ENCODE results near the gene THSD4. TPM values are rescaled to one million over a fixed set of nuclear protein-coding genes. Genes with fewer than 3 reads are reported as not detected.

Gene THSD4
- total RNA-seq, 2 experiments from 2014 or later = not detected

DNA sequence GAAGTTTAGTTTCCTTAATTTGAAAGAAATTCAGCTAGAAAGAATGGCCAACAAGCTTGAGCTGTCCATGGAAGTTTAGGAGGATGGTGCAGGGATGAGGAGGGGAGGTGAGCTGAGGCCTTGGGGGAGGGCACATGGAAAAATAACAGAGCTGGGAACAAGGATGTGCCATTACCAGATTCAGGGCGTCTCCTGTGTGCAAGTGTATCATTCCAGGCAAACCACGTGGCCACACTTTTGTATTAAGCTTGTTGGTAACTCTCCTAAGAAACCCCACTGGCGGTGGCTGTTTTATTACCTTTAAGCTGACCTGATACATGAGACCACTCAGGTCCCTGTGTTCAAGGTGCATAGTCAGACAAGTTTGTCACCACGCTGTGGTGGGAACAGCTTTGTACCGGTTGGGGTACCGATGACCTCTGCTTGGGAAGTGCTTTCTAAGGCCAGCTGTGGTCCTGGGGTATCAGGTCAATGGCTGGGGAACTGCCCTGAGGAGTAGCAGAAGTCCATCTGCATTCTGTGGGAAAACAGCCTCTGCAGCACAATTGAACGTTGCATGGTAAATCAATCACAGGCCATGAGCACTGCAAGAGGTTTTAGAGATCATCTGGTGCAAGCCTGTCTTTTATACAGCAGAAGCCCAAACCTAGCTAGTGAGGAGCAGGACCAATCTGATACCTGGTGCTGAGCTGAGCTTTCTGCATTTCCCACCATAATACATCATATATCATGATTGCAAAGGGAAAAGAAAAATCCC lies 235.5 kb downstream of the THSD4 start:
- ChIA-PET CTCF (ENCODE audit: unreplicated experiment) (no interaction called here), POLR2A (interaction anchor here (0.6 kb wide), 1 partner anchor 791 kb away, joined by 3 read pairs; no protein-coding TSS in a partner anchor)
- Histone ChIP-seq H4K20me1 (ENCODE audit: insufficient read depth, low read length) (no peaks in the 10 kb centered on the region), H3K4me3 (ENCODE audit: low read depth, low read length, poor library complexity, severe bottlenecking) (no peak overlapping the region), H3K9me2 (ENCODE audit: insufficient read depth, low read length) (no peaks in the 10 kb centered on the region), H3K4me1 (ENCODE audit: insufficient read depth, low read length, poor library complexity, severe bottlenecking) (no peaks in the 10 kb centered on the region), H3K9me3 (ENCODE audit: low read length) (no peaks in the 10 kb centered on the region), H3K27ac (ENCODE audit: low read depth, low read length, poor library complexity, severe bottlenecking) (no peak overlapping the region), H3K36me3 (ENCODE audit: insufficient read depth, low read length) (no peaks in the 10 kb centered on the region), H3K4me2 (ENCODE audit: low read length) (no peak overlapping the region), H3K79me2 (ENCODE audit: insufficient read depth, low read depth, low read length) (no peaks in the 10 kb centered on the region), H2AFZ (ENCODE audit: low read length) (no peak overlapping the region)
- BruUV-seq (replicated peaks) = no TSS peak
- intact Hi-C loops (cut with micrococcal nuclease; ENCODE audit: unreplicated experiment) = no loop called here
- TF ChIP-seq, protein P1, sequence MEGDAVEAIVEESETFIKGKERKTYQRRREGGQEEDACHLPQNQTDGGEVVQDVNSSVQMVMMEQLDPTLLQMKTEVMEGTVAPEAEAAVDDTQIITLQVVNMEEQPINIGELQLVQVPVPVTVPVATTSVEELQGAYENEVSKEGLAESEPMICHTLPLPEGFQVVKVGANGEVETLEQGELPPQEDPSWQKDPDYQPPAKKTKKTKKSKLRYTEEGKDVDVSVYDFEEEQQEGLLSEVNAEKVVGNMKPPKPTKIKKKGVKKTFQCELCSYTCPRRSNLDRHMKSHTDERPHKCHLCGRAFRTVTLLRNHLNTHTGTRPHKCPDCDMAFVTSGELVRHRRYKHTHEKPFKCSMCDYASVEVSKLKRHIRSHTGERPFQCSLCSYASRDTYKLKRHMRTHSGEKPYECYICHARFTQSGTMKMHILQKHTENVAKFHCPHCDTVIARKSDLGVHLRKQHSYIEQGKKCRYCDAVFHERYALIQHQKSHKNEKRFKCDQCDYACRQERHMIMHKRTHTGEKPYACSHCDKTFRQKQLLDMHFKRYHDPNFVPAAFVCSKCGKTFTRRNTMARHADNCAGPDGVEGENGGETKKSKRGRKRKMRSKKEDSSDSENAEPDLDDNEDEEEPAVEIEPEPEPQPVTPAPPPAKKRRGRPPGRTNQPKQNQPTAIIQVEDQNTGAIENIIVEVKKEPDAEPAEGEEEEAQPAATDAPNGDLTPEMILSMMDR (conservative IDR thresholded peaks at IDR 0.05; ENCODE audit: low read length) = no peak
- TF ChIP-seq EZH2phosphoT487 (IDR thresholded peaks at IDR 0.05; ENCODE audit: borderline replicate concordance, low read depth, low read length) = no peak
- DNase-seq (ENCODE audit: low spot score) = no peak

DNA sequence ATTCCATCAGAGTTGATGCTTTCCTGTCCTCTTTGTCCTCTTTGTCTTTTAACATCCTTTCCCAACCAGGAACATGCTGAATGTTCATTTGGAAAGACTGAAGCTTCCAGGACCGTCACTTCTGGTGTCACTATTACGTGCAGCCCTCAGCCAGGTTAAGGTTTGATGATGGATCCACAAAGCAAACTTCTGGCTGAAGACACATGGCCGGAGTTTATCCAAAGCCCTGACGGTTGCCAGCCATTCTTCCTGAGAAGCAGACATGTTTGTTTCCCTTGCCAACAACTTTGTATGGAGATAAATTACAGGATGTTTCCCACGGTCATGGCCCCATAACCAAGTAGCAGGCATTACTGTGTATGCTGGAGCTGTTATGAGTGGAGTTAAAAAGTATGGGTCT lies 236.9 kb downstream of the THSD4 start:
- Histone ChIP-seq H3K9me3 (ENCODE audit: low read length) (no peaks in the 10 kb centered on the region), H3K4me2 (ENCODE audit: low read length) (no peak overlapping the region), H3K27ac (ENCODE audit: low read depth, low read length, poor library complexity, severe bottlenecking) (no peak overlapping the region), H3K36me3 (ENCODE audit: insufficient read depth, low read length) (no peaks in the 10 kb centered on the region), H3K4me1 (ENCODE audit: insufficient read depth, low read length, poor library complexity, severe bottlenecking) (no peaks in the 10 kb centered on the region), H3K4me3 (ENCODE audit: low read depth, low read length, poor library complexity, severe bottlenecking) (no peak overlapping the region), H3K9me2 (ENCODE audit: insufficient read depth, low read length) (no peaks in the 10 kb centered on the region), H2AFZ (ENCODE audit: low read length) (no peak overlapping the region), H3K79me2 (ENCODE audit: insufficient read depth, low read depth, low read length) (no peaks in the 10 kb centered on the region), H4K20me1 (ENCODE audit: insufficient read depth, low read length) (no peaks in the 10 kb centered on the region)
- ChIA-PET POLR2A (no interaction called here), CTCF (ENCODE audit: unreplicated experiment) (no interaction called here)
- DNase-seq (ENCODE audit: low spot score) = no peak
- TF ChIP-seq, protein P1 (conservative IDR thresholded peaks at IDR 0.05; ENCODE audit: low read length) = no peak
- TF ChIP-seq EZH2phosphoT487 (IDR thresholded peaks at IDR 0.05; ENCODE audit: borderline replicate concordance, low read depth, low read length) = no peak
- intact Hi-C loops (cut with micrococcal nuclease; ENCODE audit: unreplicated experiment) = no loop called here
- no TSS peak for BruUV-seq (replicated peaks)

DNA sequence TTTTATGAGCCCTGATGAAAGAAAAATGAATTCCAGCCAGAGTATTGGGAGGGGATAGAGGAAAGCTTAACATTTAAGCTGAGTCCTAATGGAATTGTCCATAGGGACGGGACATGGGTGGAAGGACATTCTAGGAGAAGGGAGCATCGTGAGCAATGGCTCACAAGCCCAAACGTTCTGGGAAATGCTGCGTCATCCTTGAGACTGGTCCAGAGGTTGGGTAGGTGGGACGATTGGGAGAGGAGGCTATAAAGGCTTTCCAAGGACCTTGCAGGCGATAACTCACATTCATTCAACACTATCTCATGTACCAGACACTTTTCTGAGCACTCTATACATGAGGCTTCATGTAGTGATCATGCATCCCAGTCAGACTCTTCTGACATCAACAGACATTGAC lies 237.5 kb downstream of the THSD4 start:
- ChIA-PET POLR2A (no interaction called here), CTCF (ENCODE audit: unreplicated experiment) (no interaction called here)
- no peaks in the 10 kb centered on the region for H3K9me2 ChIP-seq (ENCODE audit: insufficient read depth, low read length)
- H3K4me2 ChIP-seq (ENCODE audit: low read length) = no peak overlapping the region
- no peaks in the 10 kb centered on the region for H3K36me3 ChIP-seq (ENCODE audit: insufficient read depth, low read length)
- H3K27ac ChIP-seq (ENCODE audit: low read depth, low read length, poor library complexity, severe bottlenecking) = no peak overlapping the region
- no peak overlapping the region for H2AFZ ChIP-seq (ENCODE audit: low read length)
- no peaks in the 10 kb centered on the region for H3K79me2 ChIP-seq (ENCODE audit: insufficient read depth, low read depth, low read length)
- no peaks in the 10 kb centered on the region for H4K20me1 ChIP-seq (ENCODE audit: insufficient read depth, low read length)
- no peaks in the 10 kb centered on the region for H3K4me1 ChIP-seq (ENCODE audit: insufficient read depth, low read length, poor library complexity, severe bottlenecking)
- no TSS peak for BruUV-seq (replicated peaks)
- no peaks in the 10 kb centered on the region for H3K9me3 ChIP-seq (ENCODE audit: low read length)
- no peak for DNase-seq (ENCODE audit: low spot score)
- TF ChIP-seq EZH2phosphoT487 (IDR thresholded peaks at IDR 0.05; ENCODE audit: borderline replicate concordance, low read depth, low read length) = no peak
- TF ChIP-seq, protein P1 (conservative IDR thresholded peaks at IDR 0.05; ENCODE audit: low read length) = no peak
- intact Hi-C loops (cut with micrococcal nuclease; ENCODE audit: unreplicated experiment) = no loop called here
- no peak overlapping the region for H3K4me3 ChIP-seq (ENCODE audit: low read depth, low read length, poor library complexity, severe bottlenecking)
